A549 (cell line): ENCODE measurements around the gene TOGARAM1.
"Not testable (repeated sequence)": the region's sequence is repeated elsewhere in the genome, so short reads cannot be mapped to it uniquely, and the experiment has no call there.

ENCODE experiments used
- MAZ ChIP-seq: fragments of 150-350 bp; IDR thresholded peaks from 2 replicates; pipeline ENCODE4 v1.6.1; 2014; ENCODE audit warnings: antibody characterized with exemption, low read depth, low read length, borderline replicate concordance
- TF ChIP-seq, protein P1 (sequence below): fragments of >200 bp; sonication (Bioruptor Twin); formaldehyde crosslinking; IDR thresholded peaks from 3 replicates; pipeline ENCODE4 v1.5.1; 2016

DNA sequence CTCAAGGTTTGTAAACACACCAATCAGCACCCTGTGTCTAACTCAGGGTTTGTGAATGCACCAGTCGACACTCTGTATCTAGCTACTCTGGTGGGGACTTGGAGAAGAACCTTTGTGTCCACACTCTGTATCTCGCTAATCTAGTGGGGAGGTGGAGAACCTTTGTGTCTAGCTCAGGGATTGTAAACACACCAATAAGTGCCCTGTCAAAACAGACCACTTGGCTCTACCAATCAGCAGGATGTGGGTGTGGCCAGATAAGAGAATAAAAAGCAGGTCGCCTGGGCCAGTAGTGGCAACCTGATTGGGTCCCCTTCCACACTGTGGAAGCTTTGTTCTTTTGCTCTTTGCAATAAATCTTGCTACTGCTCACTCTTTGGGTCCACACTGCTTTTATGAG lies 119.1 kb downstream of the TOGARAM1 start:
- TF ChIP-seq MAZ, result not testable (repeated sequence)
- TF ChIP-seq, protein P1, sequence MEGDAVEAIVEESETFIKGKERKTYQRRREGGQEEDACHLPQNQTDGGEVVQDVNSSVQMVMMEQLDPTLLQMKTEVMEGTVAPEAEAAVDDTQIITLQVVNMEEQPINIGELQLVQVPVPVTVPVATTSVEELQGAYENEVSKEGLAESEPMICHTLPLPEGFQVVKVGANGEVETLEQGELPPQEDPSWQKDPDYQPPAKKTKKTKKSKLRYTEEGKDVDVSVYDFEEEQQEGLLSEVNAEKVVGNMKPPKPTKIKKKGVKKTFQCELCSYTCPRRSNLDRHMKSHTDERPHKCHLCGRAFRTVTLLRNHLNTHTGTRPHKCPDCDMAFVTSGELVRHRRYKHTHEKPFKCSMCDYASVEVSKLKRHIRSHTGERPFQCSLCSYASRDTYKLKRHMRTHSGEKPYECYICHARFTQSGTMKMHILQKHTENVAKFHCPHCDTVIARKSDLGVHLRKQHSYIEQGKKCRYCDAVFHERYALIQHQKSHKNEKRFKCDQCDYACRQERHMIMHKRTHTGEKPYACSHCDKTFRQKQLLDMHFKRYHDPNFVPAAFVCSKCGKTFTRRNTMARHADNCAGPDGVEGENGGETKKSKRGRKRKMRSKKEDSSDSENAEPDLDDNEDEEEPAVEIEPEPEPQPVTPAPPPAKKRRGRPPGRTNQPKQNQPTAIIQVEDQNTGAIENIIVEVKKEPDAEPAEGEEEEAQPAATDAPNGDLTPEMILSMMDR, result not testable (repeated sequence)
